ENCODE data around the gene USP15. TPM values are rescaled to one million over a fixed set of nuclear protein-coding genes. Genes with fewer than 3 reads are reported as not detected.
"Not testable (repeated sequence)": the region's sequence is repeated elsewhere in the genome, so short reads cannot be mapped to it uniquely, and the experiment has no call there.

USP15 gene
- polyA plus RNA-seq, 1 donor (not counting 4 experiments of a cell fraction or from before 2014, with no cell fraction given), result 66.5 TPM

GRCh38 chr12:62361048-62361447, 100.8 kb downstream of the USP15 start:
- no peaks in the 10 kb centered on the region for H3K9me3 ChIP-seq (ENCODE audit: control insufficient read depth, low read depth, low read length)
- no peak overlapping the region for H3K9ac ChIP-seq (ENCODE audit: control insufficient read depth, extremely low read depth, insufficient read depth, low read length)
- DNase-seq (ENCODE audit: low read depth, low spot score), result no peak
- no peak for FAIRE-seq
- H3K4me2 ChIP-seq (ENCODE audit: control insufficient read depth, extremely low read depth, insufficient read depth, low read depth, low read length), result no peak overlapping the region
- H2AFZ ChIP-seq (ENCODE audit: control insufficient read depth, low read length), result no peak overlapping the region
- no peaks in the 10 kb centered on the region for H3K9me1 ChIP-seq (ENCODE audit: control insufficient read depth, extremely low read depth, insufficient read depth, low read length)
- dilution Hi-C loops (cut with MboI; ENCODE audit: extremely low pct_ligation_motif_present, low sequenced_read_pairs), result no loop called here
- no peak for TF ChIP-seq EZH2 (IDR thresholded peaks at IDR 0.05; ENCODE audit: low read length)
- TF ChIP-seq CTCF (optimal IDR thresholded peaks at IDR 0.05 in 1 of 3, IDR thresholded peaks at IDR 0.05 in 1 of 3, conservative IDR thresholded peaks at IDR 0.05 in 1 of 3; ENCODE audit: extremely low read depth in 1 of 3, insufficient read depth in 2 of 3, low read length in 3 of 3), result no peak
- H3K4me1 ChIP-seq (ENCODE audit: control insufficient read depth, extremely low read depth, insufficient read depth, low read length), result no peaks in the 10 kb centered on the region
- no peaks in the 10 kb centered on the region for H4K20me1 ChIP-seq (ENCODE audit: control insufficient read depth, extremely low read depth, insufficient read depth, low read length)
- peaks cover 15% of the 10 kb centered on the region for H3K79me2 ChIP-seq (ENCODE audit: control insufficient read depth, insufficient read depth, low read length)
- H3K27me3 ChIP-seq (ENCODE audit: control insufficient read depth, extremely low read depth, insufficient read depth, low read length), result no peaks in the 10 kb centered on the region
- H3K27ac ChIP-seq (ENCODE audit: control insufficient read depth, insufficient read depth, low read length), result no peak overlapping the region
- H3K4me3 ChIP-seq (ENCODE audit: control insufficient read depth in 2 of 3, extremely low read depth in 1 of 3, insufficient read depth in 2 of 3, low read depth in 1 of 3, low read length in 3 of 3), result no peak overlapping the region
- peaks cover 0 to 3% of the 10 kb centered on the region in 2 experiments for H3K36me3 ChIP-seq (ENCODE audit: control insufficient read depth in 2 of 2, extremely low read depth in 1 of 2, insufficient read depth in 2 of 2, low read length in 2 of 2)

GRCh38 chr12:62363506-62363905, 103.3 kb downstream of the USP15 start:
- peaks cover 18% of the 10 kb centered on the region for H3K79me2 ChIP-seq (ENCODE audit: control insufficient read depth, insufficient read depth, low read length)
- DNase-seq (ENCODE audit: low read depth, low spot score), result no peak
- no peak overlapping the region for H3K9ac ChIP-seq (ENCODE audit: control insufficient read depth, extremely low read depth, insufficient read depth, low read length)
- H3K9me3 ChIP-seq (ENCODE audit: control insufficient read depth, low read depth, low read length), result no peaks in the 10 kb centered on the region
- no peaks in the 10 kb centered on the region for H4K20me1 ChIP-seq (ENCODE audit: control insufficient read depth, extremely low read depth, insufficient read depth, low read length)
- H3K4me2 ChIP-seq (ENCODE audit: control insufficient read depth, extremely low read depth, insufficient read depth, low read depth, low read length), result no peak overlapping the region
- no peak overlapping the region for H2AFZ ChIP-seq (ENCODE audit: control insufficient read depth, low read length)
- H3K9me1 ChIP-seq (ENCODE audit: control insufficient read depth, extremely low read depth, insufficient read depth, low read length), result no peaks in the 10 kb centered on the region
- FAIRE-seq, result no peak
- H3K27me3 ChIP-seq (ENCODE audit: control insufficient read depth, extremely low read depth, insufficient read depth, low read length), result no peaks in the 10 kb centered on the region
- H3K4me1 ChIP-seq (ENCODE audit: control insufficient read depth, extremely low read depth, insufficient read depth, low read length), result no peaks in the 10 kb centered on the region
- H3K4me3 ChIP-seq (ENCODE audit: control insufficient read depth in 2 of 3, extremely low read depth in 1 of 3, insufficient read depth in 2 of 3, low read depth in 1 of 3, low read length in 3 of 3), result no peak overlapping the region
- dilution Hi-C loops (cut with MboI; ENCODE audit: extremely low pct_ligation_motif_present, low sequenced_read_pairs), result no loop called here
- no peak overlapping the region for H3K27ac ChIP-seq (ENCODE audit: control insufficient read depth, insufficient read depth, low read length)
- H3K36me3 ChIP-seq (ENCODE audit: control insufficient read depth in 2 of 2, extremely low read depth in 1 of 2, insufficient read depth in 2 of 2, low read length in 2 of 2), result peaks cover 0 to 3% of the 10 kb centered on the region in 2 experiments
- TF ChIP-seq EZH2 (IDR thresholded peaks at IDR 0.05; ENCODE audit: low read length) (no peak), CTCF (optimal IDR thresholded peaks at IDR 0.05 in 1 of 3, IDR thresholded peaks at IDR 0.05 in 1 of 3, conservative IDR thresholded peaks at IDR 0.05 in 1 of 3; ENCODE audit: extremely low read depth in 1 of 3, insufficient read depth in 2 of 3, low read length in 3 of 3) (no peak)

GRCh38 chr12:62364697-62365096, 104.5 kb downstream of the USP15 start:
- FAIRE-seq; H3K4me2 ChIP-seq (ENCODE audit: control insufficient read depth, extremely low read depth, insufficient read depth, low read depth, low read length); dilution Hi-C loops (cut with MboI; ENCODE audit: extremely low pct_ligation_motif_present, low sequenced_read_pairs); H3K27me3 ChIP-seq (ENCODE audit: control insufficient read depth, extremely low read depth, insufficient read depth, low read length); H3K9ac ChIP-seq (ENCODE audit: control insufficient read depth, extremely low read depth, insufficient read depth, low read length); H3K4me3 ChIP-seq (ENCODE audit: control insufficient read depth in 2 of 3, extremely low read depth in 1 of 3, insufficient read depth in 2 of 3, low read depth in 1 of 3, low read length in 3 of 3); H3K9me3 ChIP-seq (ENCODE audit: control insufficient read depth, low read depth, low read length); H3K4me1 ChIP-seq (ENCODE audit: control insufficient read depth, extremely low read depth, insufficient read depth, low read length); DNase-seq (ENCODE audit: low read depth, low spot score); H3K9me1 ChIP-seq (ENCODE audit: control insufficient read depth, extremely low read depth, insufficient read depth, low read length); H4K20me1 ChIP-seq (ENCODE audit: control insufficient read depth, extremely low read depth, insufficient read depth, low read length); H3K36me3 ChIP-seq (ENCODE audit: control insufficient read depth in 2 of 2, extremely low read depth in 1 of 2, insufficient read depth in 2 of 2, low read length in 2 of 2); H2AFZ ChIP-seq (ENCODE audit: control insufficient read depth, low read length); H3K27ac ChIP-seq (ENCODE audit: control insufficient read depth, insufficient read depth, low read length): not testable (repeated sequence)
- peaks cover 22% of the 10 kb centered on the region for H3K79me2 ChIP-seq (ENCODE audit: control insufficient read depth, insufficient read depth, low read length)

GRCh38 chr12:62365846-62366245, 105.6 kb downstream of the USP15 start:
- DNase-seq (ENCODE audit: low read depth, low spot score); H3K9me3 ChIP-seq (ENCODE audit: control insufficient read depth, low read depth, low read length); dilution Hi-C loops (cut with MboI; ENCODE audit: extremely low pct_ligation_motif_present, low sequenced_read_pairs); H3K4me1 ChIP-seq (ENCODE audit: control insufficient read depth, extremely low read depth, insufficient read depth, low read length); H3K27me3 ChIP-seq (ENCODE audit: control insufficient read depth, extremely low read depth, insufficient read depth, low read length); H4K20me1 ChIP-seq (ENCODE audit: control insufficient read depth, extremely low read depth, insufficient read depth, low read length); FAIRE-seq; H3K4me3 ChIP-seq (ENCODE audit: control insufficient read depth in 2 of 3, extremely low read depth in 1 of 3, insufficient read depth in 2 of 3, low read depth in 1 of 3, low read length in 3 of 3); H3K9ac ChIP-seq (ENCODE audit: control insufficient read depth, extremely low read depth, insufficient read depth, low read length); H3K36me3 ChIP-seq (ENCODE audit: control insufficient read depth in 2 of 2, extremely low read depth in 1 of 2, insufficient read depth in 2 of 2, low read length in 2 of 2); H3K9me1 ChIP-seq (ENCODE audit: control insufficient read depth, extremely low read depth, insufficient read depth, low read length); H3K27ac ChIP-seq (ENCODE audit: control insufficient read depth, insufficient read depth, low read length); H2AFZ ChIP-seq (ENCODE audit: control insufficient read depth, low read length); H3K4me2 ChIP-seq (ENCODE audit: control insufficient read depth, extremely low read depth, insufficient read depth, low read depth, low read length): not testable (repeated sequence)
- H3K79me2 ChIP-seq (ENCODE audit: control insufficient read depth, insufficient read depth, low read length), result peaks cover 23% of the 10 kb centered on the region
